Subcutaneous adipose tissue (tissue), 4 donors: Measurements from ENCODE around the gene SLIT1. TPM values are rescaled to one million over a fixed set of nuclear protein-coding genes. Genes with fewer than 3 reads are reported as not detected.

ENCODE experiments used
- CTCF ChIP-seq: fragments of 450-650 bp; IDR thresholded peaks from one replicate; pipeline ENCODE4 v1.5.1; 2016; ENCODE audit warnings: low read depth, mild to moderate bottlenecking, control low read depth, antibody characterized with exemption, moderate library complexity
- total RNA-seq, 4 donors: library from RNA; depleted of rRNA; stranded (reverse); fragments of >200 nt; gene quantifications; one replicate each; pipeline ENCODE4 v1.1.0, GENCODE V29; 2016

SLIT1 gene
- total RNA-seq, 4 donors from 2014 or later: 0.19 to 0.44 (median 0.33) TPM; not detected in 1

GRCh38 chr10:97090644-97091043 is 95.1 kb downstream of the SLIT1 start:
- TF ChIP-seq CTCF: no peak

GRCh38 chr10:97090035-97090434 is 95.7 kb downstream of the SLIT1 start:
- no peak for TF ChIP-seq CTCF

- no peak for TF ChIP-seq CTCF
These were observed 96.4 kb downstream of the SLIT1 start for GRCh38 chr10:97089209-97089870.

- no peak for TF ChIP-seq CTCF
These were observed 98.5 kb downstream of the SLIT1 start for GRCh38 chr10:97087296-97087695.

- no peak for TF ChIP-seq CTCF
These were observed 99.2 kb downstream of the SLIT1 start for GRCh38 chr10:97086530-97086929.

GRCh38 chr10:97083228-97083829 is 102.4 kb downstream of the SLIT1 start:
- no peak for TF ChIP-seq CTCF

GRCh38 chr10:97081621-97082235 is 104.0 kb downstream of the SLIT1 start:
- no peak for TF ChIP-seq CTCF
